ENCODE data around the gene ADGRG7. TPM values are rescaled to one million over a fixed set of nuclear protein-coding genes. Genes with fewer than 3 reads are reported as not detected.

ADGRG7 gene
- total RNA-seq, 2 experiments from 2014 or later: not detected

GRCh38 chr3:100696161-100696560 lies 86.8 kb downstream of the ADGRG7 start:
- POLR2A ChIA-PET: interaction anchor here (0.6 kb wide), 1 partner anchor 1788 kb away, joined by 3 read pairs; no protein-coding TSS in a partner anchor
- DNase-seq (ENCODE audit: low spot score): no peak
- no peak overlapping the region for H3K4me2 ChIP-seq (ENCODE audit: low read length)
- H3K79me2 ChIP-seq (ENCODE audit: insufficient read depth, low read depth, low read length): no peaks in the 10 kb centered on the region
- intact Hi-C loops (cut with micrococcal nuclease; ENCODE audit: unreplicated experiment): no loop called here
- BruUV-seq (replicated peaks): no TSS peak
- H4K20me1 ChIP-seq (ENCODE audit: insufficient read depth, low read length): no peaks in the 10 kb centered on the region
- H3K4me1 ChIP-seq (ENCODE audit: insufficient read depth, low read length, poor library complexity, severe bottlenecking): no peaks in the 10 kb centered on the region
- no peak overlapping the region for H3K4me3 ChIP-seq (ENCODE audit: low read depth, low read length, poor library complexity, severe bottlenecking)
- H3K36me3 ChIP-seq (ENCODE audit: insufficient read depth, low read length): no peaks in the 10 kb centered on the region
- no peak for TF ChIP-seq CTCF (conservative IDR thresholded peaks at IDR 0.05; ENCODE audit: low read length)
- no peak for TF ChIP-seq EZH2phosphoT487 (IDR thresholded peaks at IDR 0.05; ENCODE audit: borderline replicate concordance, low read depth, low read length)
- CTCF ChIA-PET (ENCODE audit: unreplicated experiment): no interaction called here
- no peak overlapping the region for H3K27ac ChIP-seq (ENCODE audit: low read depth, low read length, poor library complexity, severe bottlenecking)
- no peaks in the 10 kb centered on the region for H3K9me3 ChIP-seq (ENCODE audit: low read length)
- peaks cover 7% of the 10 kb centered on the region; the same call in 1 of the 2 replicates for H3K9me2 ChIP-seq (ENCODE audit: insufficient read depth, low read length)
- H2AFZ ChIP-seq (ENCODE audit: low read length): no peak overlapping the region

GRCh38 chr3:100697172-100697571 lies 87.8 kb downstream of the ADGRG7 start:
- DNase-seq (ENCODE audit: low spot score): no peak
- ChIA-PET POLR2A (interaction anchor here (0.5 kb wide), 1 partner anchor 128 kb away, joined by 4 read pairs; no protein-coding TSS in a partner anchor), CTCF (ENCODE audit: unreplicated experiment) (no interaction called here)
- H3K36me3 ChIP-seq (ENCODE audit: insufficient read depth, low read length): no peaks in the 10 kb centered on the region
- no peak overlapping the region for H3K4me3 ChIP-seq (ENCODE audit: low read depth, low read length, poor library complexity, severe bottlenecking)
- H3K79me2 ChIP-seq (ENCODE audit: insufficient read depth, low read depth, low read length): no peaks in the 10 kb centered on the region
- H3K4me1 ChIP-seq (ENCODE audit: insufficient read depth, low read length, poor library complexity, severe bottlenecking): no peaks in the 10 kb centered on the region
- intact Hi-C loops (cut with micrococcal nuclease; ENCODE audit: unreplicated experiment): no loop called here
- no peak overlapping the region for H2AFZ ChIP-seq (ENCODE audit: low read length)
- H3K27ac ChIP-seq (ENCODE audit: low read depth, low read length, poor library complexity, severe bottlenecking): no peak overlapping the region
- H3K9me3 ChIP-seq (ENCODE audit: low read length): no peaks in the 10 kb centered on the region
- TF ChIP-seq EZH2phosphoT487 (IDR thresholded peaks at IDR 0.05; ENCODE audit: borderline replicate concordance, low read depth, low read length): no peak
- no peak for TF ChIP-seq CTCF (conservative IDR thresholded peaks at IDR 0.05; ENCODE audit: low read length)
- no peak overlapping the region for H3K4me2 ChIP-seq (ENCODE audit: low read length)
- H4K20me1 ChIP-seq (ENCODE audit: insufficient read depth, low read length): no peaks in the 10 kb centered on the region
- H3K9me2 ChIP-seq (ENCODE audit: insufficient read depth, low read length): no peaks in the 10 kb centered on the region
- BruUV-seq (replicated peaks): no TSS peak

- no peak overlapping the region for H3K27ac ChIP-seq (ENCODE audit: low read depth, low read length, poor library complexity, severe bottlenecking)
Measured at GRCh38 chr3:100697723-100698285, 88.4 kb downstream of the ADGRG7 start.

More at GRCh38 chr3:100697723-100698285, 88.4 kb downstream of the ADGRG7 start:
- Histone ChIP-seq H3K4me2 (ENCODE audit: low read length) (no peak overlapping the region), H3K9me2 (ENCODE audit: insufficient read depth, low read length) (no peaks in the 10 kb centered on the region), H3K9me3 (ENCODE audit: low read length) (no peaks in the 10 kb centered on the region), H4K20me1 (ENCODE audit: insufficient read depth, low read length) (no peaks in the 10 kb centered on the region), H3K4me1 (ENCODE audit: insufficient read depth, low read length, poor library complexity, severe bottlenecking) (no peaks in the 10 kb centered on the region), H3K36me3 (ENCODE audit: insufficient read depth, low read length) (no peaks in the 10 kb centered on the region), H3K4me3 (ENCODE audit: low read depth, low read length, poor library complexity, severe bottlenecking) (no peak overlapping the region), H3K79me2 (ENCODE audit: insufficient read depth, low read depth, low read length) (no peaks in the 10 kb centered on the region), H2AFZ (ENCODE audit: low read length) (no peak overlapping the region)
- ChIA-PET POLR2A (no interaction called here), CTCF (ENCODE audit: unreplicated experiment) (no interaction called here)
- no peak for TF ChIP-seq EZH2phosphoT487 (IDR thresholded peaks at IDR 0.05; ENCODE audit: borderline replicate concordance, low read depth, low read length)
- TF ChIP-seq CTCF (conservative IDR thresholded peaks at IDR 0.05; ENCODE audit: low read length): no peak
- BruUV-seq (replicated peaks): no TSS peak
- DNase-seq (ENCODE audit: low spot score): no peak
- intact Hi-C loops (cut with micrococcal nuclease; ENCODE audit: unreplicated experiment): no loop called here

Data from OCI-LY7 (cell line).